HG02938 (cell line): ENCODE results near the gene CAST.
"Not testable (repeated sequence)": the region's sequence is repeated elsewhere in the genome, so short reads cannot be mapped to it uniquely, and the experiment has no call there.

Experiments used
- ATAC-seq: cut with Tn5 transposase; IDR thresholded peaks from one replicate; pipeline ENCODE4 v1.9.1; 2021; ENCODE audit warnings: mild to moderate bottlenecking, moderate library complexity; ENCODE audit not compliant: unreplicated experiment

Gene CAST

GRCh38 chr5:96775689-96776088 is 113.5 kb downstream of the CAST start:
- ATAC-seq = no peak

- ATAC-seq = no peak
Observed at GRCh38 chr5:96776621-96777020, 114.4 kb downstream of the CAST start.

GRCh38 chr5:96778409-96778808 is 116.2 kb downstream of the CAST start:
- ATAC-seq = no peak

- ATAC-seq = no peak
Observed at GRCh38 chr5:96780626-96781025, 118.5 kb downstream of the CAST start.

GRCh38 chr5:96781031-96781971 is 119.1 kb downstream of the CAST start:
- ATAC-seq = no peak

- no peak for ATAC-seq
Observed at GRCh38 chr5:96783326-96783725, 121.2 kb downstream of the CAST start.

GRCh38 chr5:96785326-96786109 is 123.3 kb downstream of the CAST start:
- ATAC-seq = no peak

- ATAC-seq = no peak
Observed at GRCh38 chr5:96788112-96788749, 126.1 kb downstream of the CAST start.

- no peak for ATAC-seq
Observed at GRCh38 chr5:96789794-96790330, 127.7 kb downstream of the CAST start.

- no peak for ATAC-seq
Observed at GRCh38 chr5:96790961-96791504, 128.9 kb downstream of the CAST start.

GRCh38 chr5:96794757-96795156 is 132.6 kb downstream of the CAST start:
- ATAC-seq = no peak

GRCh38 chr5:96795626-96796025 is 133.4 kb downstream of the CAST start:
- no peak for ATAC-seq

GRCh38 chr5:96796434-96796833 is 134.3 kb downstream of the CAST start:
- no peak for ATAC-seq

- ATAC-seq = not testable (repeated sequence)
Observed at GRCh38 chr5:96801718-96802117, 139.5 kb downstream of the CAST start.

- ATAC-seq = peak; percentile 32
Observed at GRCh38 chr5:96807075-96807654, 145.0 kb downstream of the CAST start.

GRCh38 chr5:96808541-96808828 is 146.3 kb downstream of the CAST start:
- ATAC-seq = no peak

GRCh38 chr5:96808868-96809558 is 146.8 kb downstream of the CAST start:
- no peak for ATAC-seq

- ATAC-seq = no peak
Observed at GRCh38 chr5:96809921-96810320, 147.7 kb downstream of the CAST start.

- no peak for ATAC-seq
Observed at GRCh38 chr5:96812851-96813250, 150.7 kb downstream of the CAST start.

GRCh38 chr5:96814041-96814440 is 151.9 kb downstream of the CAST start:
- ATAC-seq = no peak
